GM13976 (cell line): ENCODE measurements around the gene NPRL2.

ENCODE experiments used
- DNase-seq: peaks from one replicate; pipeline ENCODE4 v3.0.0; 2012; ENCODE audit warnings: low spot score
- in situ Hi-C: fragments of 300-500 bp; cut with MboI; formaldehyde crosslinking; loops from one replicate; pipeline ENCODE4 v1.12.0; 2022; ENCODE audit warnings: low sequenced_read_pairs, mixed read lengths, inconsistent platforms; ENCODE audit not compliant: unreplicated experiment
- TF ChIP-seq, protein P1 (sequence below): IDR thresholded peaks from 2 replicates; pipeline ENCODE4 v1.5.1; 2012; ENCODE audit warnings: borderline replicate concordance, mild to moderate bottlenecking; ENCODE audit not compliant: insufficient read depth; ENCODE audit errors: extremely low read depth, missing control alignments, control extremely low read depth

Gene NPRL2

GRCh38 chr3:50350527-50351322 is at the start of gene NPRL2, which contains the start of gene CYB561D2:
TSS of gene NPRL2 (minus strand) at chr3:50350775. CDS start at chr3:50350652, 123 bp downstream.
TSS of gene CYB561D2 (plus strand) at chr3:50350862. CDS start at chr3:50351434, 572 bp downstream.
- in situ Hi-C loops, result no loop called here
- peak; percentile 97 for DNase-seq
- TF ChIP-seq, protein P1, sequence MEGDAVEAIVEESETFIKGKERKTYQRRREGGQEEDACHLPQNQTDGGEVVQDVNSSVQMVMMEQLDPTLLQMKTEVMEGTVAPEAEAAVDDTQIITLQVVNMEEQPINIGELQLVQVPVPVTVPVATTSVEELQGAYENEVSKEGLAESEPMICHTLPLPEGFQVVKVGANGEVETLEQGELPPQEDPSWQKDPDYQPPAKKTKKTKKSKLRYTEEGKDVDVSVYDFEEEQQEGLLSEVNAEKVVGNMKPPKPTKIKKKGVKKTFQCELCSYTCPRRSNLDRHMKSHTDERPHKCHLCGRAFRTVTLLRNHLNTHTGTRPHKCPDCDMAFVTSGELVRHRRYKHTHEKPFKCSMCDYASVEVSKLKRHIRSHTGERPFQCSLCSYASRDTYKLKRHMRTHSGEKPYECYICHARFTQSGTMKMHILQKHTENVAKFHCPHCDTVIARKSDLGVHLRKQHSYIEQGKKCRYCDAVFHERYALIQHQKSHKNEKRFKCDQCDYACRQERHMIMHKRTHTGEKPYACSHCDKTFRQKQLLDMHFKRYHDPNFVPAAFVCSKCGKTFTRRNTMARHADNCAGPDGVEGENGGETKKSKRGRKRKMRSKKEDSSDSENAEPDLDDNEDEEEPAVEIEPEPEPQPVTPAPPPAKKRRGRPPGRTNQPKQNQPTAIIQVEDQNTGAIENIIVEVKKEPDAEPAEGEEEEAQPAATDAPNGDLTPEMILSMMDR, result no peak

DNA sequence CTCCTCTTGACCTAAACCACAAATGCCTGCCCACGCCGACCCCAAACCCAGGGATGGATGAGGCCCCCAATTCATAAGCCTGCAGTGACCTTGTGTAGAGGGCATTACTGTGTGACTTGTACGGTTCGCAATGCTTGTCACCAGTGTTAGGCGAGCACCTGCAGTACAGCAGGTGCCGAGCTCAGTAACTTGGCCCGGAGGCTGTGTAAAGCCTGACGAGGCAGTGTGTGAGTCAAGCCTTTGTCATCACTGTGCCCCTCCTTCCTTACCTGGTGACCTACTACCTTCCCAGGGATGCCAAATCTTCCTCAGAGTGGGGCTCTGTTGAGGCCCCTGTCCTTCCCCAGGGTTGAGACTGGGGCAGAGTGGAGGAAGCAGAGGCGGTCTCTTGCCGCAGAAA is 45.9 kb upstream of the NPRL2 start:
- in situ Hi-C loops, result no loop called here
- no peak for DNase-seq
- TF ChIP-seq, protein P1, result no peak

- no peak for DNase-seq
- TF ChIP-seq, protein P1, result no peak
- in situ Hi-C loops, result no loop called here
Measured at GRCh38 chr3:50395070-50395860, 44.7 kb upstream of the NPRL2 start.

- DNase-seq, result no peak
- in situ Hi-C loops, result no loop called here
- TF ChIP-seq, protein P1, result no peak
Measured at GRCh38 chr3:50393061-50393460, 42.5 kb upstream of the NPRL2 start.

DNA sequence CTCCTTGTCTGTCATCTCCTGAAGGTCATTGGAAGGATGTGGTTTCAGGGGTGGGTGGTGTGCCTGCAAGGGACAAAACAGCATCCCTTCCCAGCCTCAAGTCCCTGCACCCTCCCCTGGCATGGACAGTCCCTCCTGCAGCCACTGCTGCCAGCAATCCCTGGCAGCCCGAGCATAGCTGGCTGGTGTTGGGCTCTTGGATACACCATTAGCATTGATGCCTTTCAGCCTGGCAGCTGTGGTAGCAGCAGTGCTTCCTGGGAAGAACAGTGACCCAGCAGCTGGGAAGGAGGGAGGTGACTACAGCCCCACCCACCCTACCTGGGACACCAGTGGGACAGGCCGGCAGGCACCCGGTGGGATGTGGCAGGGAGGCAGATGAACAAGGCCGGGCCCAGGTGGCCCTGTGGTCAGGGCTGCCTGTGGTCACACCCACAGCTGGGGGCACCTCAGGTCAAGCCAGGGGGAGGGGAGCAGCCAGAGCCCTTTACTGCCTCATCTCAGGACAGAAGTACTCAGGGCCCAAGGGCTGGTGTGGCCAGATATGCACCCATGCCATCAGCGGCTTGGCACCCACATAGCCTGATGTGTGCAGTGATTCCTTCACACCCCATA is 41.6 kb upstream of the NPRL2 start:
- no peak for DNase-seq
- TF ChIP-seq, protein P1, result no peak
- in situ Hi-C loops, result no loop called here

DNA sequence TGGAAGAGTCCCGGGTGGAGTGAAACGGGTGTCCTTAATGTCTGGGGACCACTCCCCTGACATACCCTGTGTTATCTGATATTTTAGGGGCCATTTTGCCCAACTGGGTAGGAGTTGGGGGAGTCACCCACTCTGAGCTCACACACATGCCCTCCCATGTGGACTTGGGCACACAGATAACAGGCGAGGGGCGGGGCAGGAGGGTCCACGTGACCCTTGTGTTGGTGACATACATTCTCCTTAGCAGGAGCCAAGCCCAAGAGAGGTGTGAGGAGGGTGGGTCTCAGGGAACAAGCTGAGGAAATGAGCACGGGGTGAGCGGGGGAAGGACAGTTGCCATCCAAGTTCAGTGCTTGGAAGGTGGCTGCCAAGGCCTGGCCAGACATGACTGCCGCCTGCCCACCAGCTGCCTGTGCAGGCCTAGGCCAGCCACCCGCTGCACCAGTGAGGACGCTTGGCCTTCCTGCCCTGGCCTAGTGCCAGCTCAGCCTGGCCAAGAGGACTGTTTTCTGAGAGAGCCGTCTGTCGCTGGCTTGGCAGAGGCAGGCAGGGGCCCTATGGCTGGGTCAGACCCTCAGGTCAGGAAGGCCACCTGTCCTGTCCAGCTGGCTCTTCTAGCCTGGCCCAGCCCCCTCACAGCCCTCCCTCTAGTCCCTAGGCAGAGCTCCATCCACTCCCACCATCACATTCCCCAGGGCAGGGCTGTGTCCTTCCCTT is 40.1 kb upstream of the NPRL2 start:
- no peak for DNase-seq
- TF ChIP-seq, protein P1, result no peak
- in situ Hi-C loops, result no loop called here
